A549 (cell line): ENCODE data around the gene IVD.

Source experiments
- CEBPB ChIP-seq, 2 experiments: fragments of >200 bp in 1 of 2; sonication (Bioruptor Twin) in 1 of 2; formaldehyde crosslinking in 1 of 2; IDR thresholded peaks; 2 replicates each; pipeline ENCODE4 v1.6.1; 2012 to 2016
- JUN ChIP-seq, 2 experiments: fragments of >200 bp; sonication (Bioruptor Twin); formaldehyde crosslinking; IDR thresholded peaks; 2 replicates in 1 of 2; 3 replicates in 1 of 2; pipeline ENCODE4 v1.6.1; 2016 to 2017
- POLR2A ChIP-seq: IDR thresholded peaks from 2 replicates; pipeline ENCODE4 v1.6.1; 2012; ENCODE audit warnings: mild to moderate bottlenecking, low read length
- TF ChIP-seq, protein P1 (sequence below): fragments of >200 bp; sonication (Bioruptor Twin); formaldehyde crosslinking; IDR thresholded peaks from 3 replicates; pipeline ENCODE4 v1.5.1; 2016

DNA sequence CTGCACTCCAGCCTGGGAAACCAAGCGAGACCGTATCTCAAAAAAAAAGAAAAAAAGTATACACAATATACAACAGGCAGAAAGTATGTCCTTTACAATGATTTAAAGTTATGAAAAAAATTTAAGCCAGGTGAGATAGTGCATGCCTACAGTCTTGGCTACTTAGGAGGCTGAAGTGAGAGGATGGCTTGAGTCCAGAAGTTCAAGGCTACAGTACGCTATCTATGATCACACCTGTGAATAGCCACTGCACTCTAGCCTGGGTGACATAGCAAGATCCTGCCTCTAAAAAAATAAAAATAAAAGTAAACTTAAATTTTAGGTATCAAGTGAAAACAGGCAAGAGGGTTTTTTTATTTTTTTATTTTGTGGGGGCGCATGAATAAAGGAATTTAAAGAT is 26.2 kb upstream of the IVD start:
- TF ChIP-seq POLR2A (no peak), JUN (IDR thresholded peaks at IDR 0.05) (no peak), CEBPB (IDR thresholded peaks at IDR 0.05) (no peak)
- TF ChIP-seq, protein P1, sequence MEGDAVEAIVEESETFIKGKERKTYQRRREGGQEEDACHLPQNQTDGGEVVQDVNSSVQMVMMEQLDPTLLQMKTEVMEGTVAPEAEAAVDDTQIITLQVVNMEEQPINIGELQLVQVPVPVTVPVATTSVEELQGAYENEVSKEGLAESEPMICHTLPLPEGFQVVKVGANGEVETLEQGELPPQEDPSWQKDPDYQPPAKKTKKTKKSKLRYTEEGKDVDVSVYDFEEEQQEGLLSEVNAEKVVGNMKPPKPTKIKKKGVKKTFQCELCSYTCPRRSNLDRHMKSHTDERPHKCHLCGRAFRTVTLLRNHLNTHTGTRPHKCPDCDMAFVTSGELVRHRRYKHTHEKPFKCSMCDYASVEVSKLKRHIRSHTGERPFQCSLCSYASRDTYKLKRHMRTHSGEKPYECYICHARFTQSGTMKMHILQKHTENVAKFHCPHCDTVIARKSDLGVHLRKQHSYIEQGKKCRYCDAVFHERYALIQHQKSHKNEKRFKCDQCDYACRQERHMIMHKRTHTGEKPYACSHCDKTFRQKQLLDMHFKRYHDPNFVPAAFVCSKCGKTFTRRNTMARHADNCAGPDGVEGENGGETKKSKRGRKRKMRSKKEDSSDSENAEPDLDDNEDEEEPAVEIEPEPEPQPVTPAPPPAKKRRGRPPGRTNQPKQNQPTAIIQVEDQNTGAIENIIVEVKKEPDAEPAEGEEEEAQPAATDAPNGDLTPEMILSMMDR, result no peak
